ENCODE data around the gene KAZN. TPM values are rescaled to one million over a fixed set of nuclear protein-coding genes. Genes with fewer than 3 reads are reported as not detected.

KAZN gene
- total and polyA plus RNA-seq, 4 donors: 7.6 to 18.8 (median 11.2) TPM

GRCh38 chr1:15063783-15064182, 465.3 kb downstream of the KAZN start:
- H3K27ac ChIP-seq (ENCODE audit: low read depth in 1 of 2, low read length in 1 of 2): no peak overlapping the region
- no peak overlapping the region for H3K9ac ChIP-seq (ENCODE audit: insufficient read depth in 1 of 2, low read length in 2 of 2)
- peaks cover 0 to 30% (median 24%) of the 10 kb centered on the region in 4 donors for H3K36me3 ChIP-seq (ENCODE audit: control insufficient read depth in 4 of 4, insufficient read depth in 4 of 4, low read length in 4 of 4)
- 95 to 98% methylated on average over 7 of the region's 7 CpGs for WGBS, 2 donors
- TF ChIP-seq, protein P1, sequence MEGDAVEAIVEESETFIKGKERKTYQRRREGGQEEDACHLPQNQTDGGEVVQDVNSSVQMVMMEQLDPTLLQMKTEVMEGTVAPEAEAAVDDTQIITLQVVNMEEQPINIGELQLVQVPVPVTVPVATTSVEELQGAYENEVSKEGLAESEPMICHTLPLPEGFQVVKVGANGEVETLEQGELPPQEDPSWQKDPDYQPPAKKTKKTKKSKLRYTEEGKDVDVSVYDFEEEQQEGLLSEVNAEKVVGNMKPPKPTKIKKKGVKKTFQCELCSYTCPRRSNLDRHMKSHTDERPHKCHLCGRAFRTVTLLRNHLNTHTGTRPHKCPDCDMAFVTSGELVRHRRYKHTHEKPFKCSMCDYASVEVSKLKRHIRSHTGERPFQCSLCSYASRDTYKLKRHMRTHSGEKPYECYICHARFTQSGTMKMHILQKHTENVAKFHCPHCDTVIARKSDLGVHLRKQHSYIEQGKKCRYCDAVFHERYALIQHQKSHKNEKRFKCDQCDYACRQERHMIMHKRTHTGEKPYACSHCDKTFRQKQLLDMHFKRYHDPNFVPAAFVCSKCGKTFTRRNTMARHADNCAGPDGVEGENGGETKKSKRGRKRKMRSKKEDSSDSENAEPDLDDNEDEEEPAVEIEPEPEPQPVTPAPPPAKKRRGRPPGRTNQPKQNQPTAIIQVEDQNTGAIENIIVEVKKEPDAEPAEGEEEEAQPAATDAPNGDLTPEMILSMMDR (IDR thresholded peaks at IDR 0.05; ENCODE audit: control extremely low read depth, extremely low read depth): no peak
- DNase-seq: no peak
- no peaks in the 10 kb centered on the region for H3K27me3 ChIP-seq (ENCODE audit: control insufficient read depth in 3 of 3, insufficient read depth in 3 of 3, low read length in 2 of 3)
- no peak overlapping the region for H3K4me3 ChIP-seq
- ATAC-seq (ENCODE audit: insufficient read depth, low FRiP score): no peak
- no peaks in the 10 kb centered on the region for H3K4me1 ChIP-seq (ENCODE audit: control insufficient read depth in 5 of 5, insufficient read depth in 5 of 5, low read length in 5 of 5)
- H3K9me3 ChIP-seq (ENCODE audit: control insufficient read depth in 4 of 4, insufficient read depth in 3 of 4, low read length in 3 of 4): peaks cover 0 to 10% (median 2%) of the 10 kb centered on the region in 4 donors

DNA sequence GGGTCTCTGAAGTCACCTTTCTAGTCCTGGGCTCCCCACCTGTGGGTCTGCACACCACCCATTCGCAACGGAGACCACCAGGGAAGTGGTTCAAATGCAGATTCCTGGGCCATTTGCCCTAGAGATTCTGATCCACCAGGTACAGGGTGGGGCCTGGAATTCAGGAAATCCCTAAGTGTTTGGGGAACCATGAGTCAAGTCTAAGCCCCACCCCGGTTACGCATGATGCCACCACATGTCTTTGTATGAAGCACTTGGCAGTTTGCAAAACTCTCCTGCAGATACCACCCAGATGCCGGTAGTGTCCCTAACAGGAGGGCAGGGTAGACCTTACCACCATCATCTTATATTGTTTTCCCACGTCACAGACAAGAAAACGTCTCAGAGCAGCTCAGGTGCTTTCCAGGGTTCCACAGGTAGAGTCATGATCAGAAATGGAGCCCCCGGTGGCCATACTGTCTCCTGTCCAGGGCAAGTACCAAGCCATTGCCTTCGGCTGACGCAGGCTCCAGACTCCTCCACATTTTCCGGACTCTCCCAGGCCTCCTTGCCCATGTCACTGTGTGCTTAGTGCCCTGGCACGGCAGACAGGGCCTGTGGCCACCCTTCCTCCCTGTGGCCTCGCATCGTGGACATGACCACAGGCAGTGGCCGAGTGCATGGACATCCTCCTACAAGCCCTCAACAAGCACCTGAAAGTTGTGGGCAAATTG, 465.9 kb downstream of the KAZN start:
- H3K36me3 ChIP-seq (ENCODE audit: control insufficient read depth in 4 of 4, insufficient read depth in 4 of 4, low read length in 4 of 4): peaks cover 0 to 27% (median 21%) of the 10 kb centered on the region in 4 donors
- TF ChIP-seq, protein P1 (IDR thresholded peaks at IDR 0.05; ENCODE audit: control extremely low read depth, extremely low read depth): no peak
- no peak overlapping the region for H3K9ac ChIP-seq (ENCODE audit: insufficient read depth in 1 of 2, low read length in 2 of 2)
- H3K4me1 ChIP-seq (ENCODE audit: control insufficient read depth in 5 of 5, insufficient read depth in 5 of 5, low read length in 5 of 5): no peaks in the 10 kb centered on the region
- ATAC-seq (ENCODE audit: insufficient read depth, low FRiP score): no peak
- no peak for DNase-seq
- peaks cover 0 to 10% (median 2%) of the 10 kb centered on the region in 4 donors for H3K9me3 ChIP-seq (ENCODE audit: control insufficient read depth in 4 of 4, insufficient read depth in 3 of 4, low read length in 3 of 4)
- 90 to 94% methylated on average over 15 of the region's 15 CpGs for whole genome bisulfite sequencing, 2 donors
- no peak overlapping the region for H3K27ac ChIP-seq (ENCODE audit: low read depth in 1 of 2, low read length in 1 of 2)
- no peak overlapping the region for H3K4me3 ChIP-seq
- H3K27me3 ChIP-seq (ENCODE audit: control insufficient read depth in 3 of 3, insufficient read depth in 3 of 3, low read length in 2 of 3): no peaks in the 10 kb centered on the region

DNA sequence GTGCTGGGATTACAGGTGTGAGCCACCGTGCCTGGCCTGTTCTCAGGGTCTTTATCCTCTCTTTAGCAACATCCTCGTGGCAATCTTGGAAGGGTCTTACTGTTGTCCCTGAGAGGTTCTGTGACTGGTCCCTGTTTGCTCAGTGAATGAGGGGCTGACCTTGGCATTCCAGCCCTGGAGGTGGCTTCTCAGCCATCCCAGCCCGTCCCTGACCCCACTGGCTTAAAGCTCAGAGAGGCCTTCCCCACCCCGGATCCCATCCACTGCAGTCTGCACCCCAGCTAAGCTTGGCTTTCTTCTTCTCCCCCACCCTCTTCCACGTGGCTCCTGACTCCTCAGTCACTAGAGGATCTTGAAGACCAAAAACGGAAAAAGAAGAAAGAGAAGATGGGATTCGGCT, 466.8 kb downstream of the KAZN start:
- DNase-seq (no peak), ATAC-seq (ENCODE audit: insufficient read depth, low FRiP score) (no peak)
- no peak overlapping the region for H3K27ac ChIP-seq (ENCODE audit: low read depth in 1 of 2, low read length in 1 of 2)
- H3K4me1 ChIP-seq (ENCODE audit: control insufficient read depth in 5 of 5, insufficient read depth in 5 of 5, low read length in 5 of 5): no peaks in the 10 kb centered on the region
- H3K9me3 ChIP-seq (ENCODE audit: control insufficient read depth in 4 of 4, insufficient read depth in 3 of 4, low read length in 3 of 4): peaks cover 0 to 10% (median 3%) of the 10 kb centered on the region in 4 donors
- WGBS, 2 donors: 88 to 93% methylated on average over 7 of the region's 7 CpGs
- peaks cover 0 to 21% (median 17%) of the 10 kb centered on the region in 4 donors for H3K36me3 ChIP-seq (ENCODE audit: control insufficient read depth in 4 of 4, insufficient read depth in 4 of 4, low read length in 4 of 4)
- no peak overlapping the region for H3K4me3 ChIP-seq
- no peak overlapping the region for H3K9ac ChIP-seq (ENCODE audit: insufficient read depth in 1 of 2, low read length in 2 of 2)
- H3K27me3 ChIP-seq (ENCODE audit: control insufficient read depth in 3 of 3, insufficient read depth in 3 of 3, low read length in 2 of 3): no peaks in the 10 kb centered on the region
- TF ChIP-seq, protein P1 (IDR thresholded peaks at IDR 0.05; ENCODE audit: control extremely low read depth, extremely low read depth): no peak

Data from lung (tissue), 12 donors.